HepG2 (cell line): ENCODE measurements around the gene ANXA9.

ENCODE experiments used
- CHD4 ChIP-seq: fragments of 200-600 bp; sonication (generic); IDR thresholded peaks from 2 replicates; pipeline ENCODE4 v1.7.0; 2017; ENCODE audit warnings: mild to moderate bottlenecking, low read length, borderline replicate concordance
- FOSL2 ChIP-seq: sonication (generic); formaldehyde crosslinking; IDR thresholded peaks from 2 replicates; pipeline ENCODE4 v1.4.0; 2020; ENCODE audit warnings: missing genetic modification reagents
- MAFK ChIP-seq, 2 experiments: IDR thresholded peaks in 1 of 2; conservative IDR thresholded peaks in 1 of 2; 2 replicates each; pipeline ENCODE4 v1.6.1; 2011; ENCODE audit warnings: improper control_type of control experiment in 2 of 2, low read length in 2 of 2
- POLR2A ChIP-seq, 2 experiments: IDR thresholded peaks; 2 replicates each; pipeline ENCODE4 v1.6.1; 2011; ENCODE audit warnings: low read depth in 2 of 2, low read length in 2 of 2, mild to moderate bottlenecking in 1 of 2, moderate library complexity in 1 of 2; ENCODE audit not compliant: insufficient read depth in 1 of 2
- USF2 ChIP-seq, 2 experiments: sonication (generic) in 1 of 2; formaldehyde crosslinking in 1 of 2; IDR thresholded peaks; 2 replicates each; pipeline versions ENCODE4 v1.5.1 to v1.6.1; 2011 to 2020; ENCODE audit warnings: borderline replicate concordance in 1 of 2, low read depth in 1 of 2, low read length in 1 of 2, mild to moderate bottlenecking in 1 of 2, missing genetic modification reagents in 1 of 2, moderate library complexity in 1 of 2
- TF ChIP-seq, protein P1 (sequence below): sonication (generic); formaldehyde crosslinking; IDR thresholded peaks from 2 replicates; pipeline ENCODE4 v1.4.0; 2020; ENCODE audit warnings: missing genetic modification reagents

GRCh38 chr1:150994248-150994647 is 12.2 kb downstream of the ANXA9 start:
- TF ChIP-seq POLR2A (IDR thresholded peaks at IDR 0.05; ENCODE audit: insufficient read depth in 1 of 2, low read depth in 2 of 2, low read length in 2 of 2), result no peak
- no peak for TF ChIP-seq MAFK (conservative IDR thresholded peaks at IDR 0.05 in 1 of 2, IDR thresholded peaks at IDR 0.05 in 1 of 2; ENCODE audit: low read length in 2 of 2)
- TF ChIP-seq FOSL2 (CRISPR knock-in tag), result no peak
- TF ChIP-seq, protein P1, sequence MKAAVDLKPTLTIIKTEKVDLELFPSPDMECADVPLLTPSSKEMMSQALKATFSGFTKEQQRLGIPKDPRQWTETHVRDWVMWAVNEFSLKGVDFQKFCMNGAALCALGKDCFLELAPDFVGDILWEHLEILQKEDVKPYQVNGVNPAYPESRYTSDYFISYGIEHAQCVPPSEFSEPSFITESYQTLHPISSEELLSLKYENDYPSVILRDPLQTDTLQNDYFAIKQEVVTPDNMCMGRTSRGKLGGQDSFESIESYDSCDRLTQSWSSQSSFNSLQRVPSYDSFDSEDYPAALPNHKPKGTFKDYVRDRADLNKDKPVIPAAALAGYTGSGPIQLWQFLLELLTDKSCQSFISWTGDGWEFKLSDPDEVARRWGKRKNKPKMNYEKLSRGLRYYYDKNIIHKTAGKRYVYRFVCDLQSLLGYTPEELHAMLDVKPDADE, result no peak
- no peak for TF ChIP-seq CHD4
- no peak for TF ChIP-seq USF2 (IDR thresholded peaks at IDR 0.05; ENCODE audit: low read depth, low read length)
- no peak for TF ChIP-seq USF2 (CRISPR knock-in tag; IDR thresholded peaks at IDR 0.05; ENCODE audit: borderline replicate concordance)
